GM12878 (cell line): ENCODE results near the gene SGIP1. TPM values are rescaled to one million over a fixed set of nuclear protein-coding genes. Genes with fewer than 3 reads are reported as not detected.

Experiments
- CHD2 ChIP-seq: IDR thresholded peaks from 2 replicates; pipeline ENCODE4 v1.6.1; 2011; ENCODE audit warnings: low read depth, low read length, improper control_type of control experiment, borderline replicate concordance
- HDAC2 ChIP-seq: fragments of 200-600 bp; sonication (generic); IDR thresholded peaks from 2 replicates; pipeline ENCODE4 v1.6.1; 2017
- RFX5 ChIP-seq: IDR thresholded peaks from 2 replicates; pipeline ENCODE4 v1.6.1; 2011; ENCODE audit warnings: low read depth, low read length, improper control_type of control experiment
- SMAD1 ChIP-seq: fragments of 450-650 bp; IDR thresholded peaks from 2 replicates; pipeline ENCODE4 v1.6.1; 2018; ENCODE audit warnings: mild to moderate bottlenecking, low read depth; ENCODE audit not compliant: partially characterized antibody
- SMARCA5 ChIP-seq: fragments of 450-650 bp; IDR thresholded peaks from 2 replicates; pipeline ENCODE4 v1.6.1; 2017; ENCODE audit warnings: mild to moderate bottlenecking
- SREBF2 ChIP-seq: IDR thresholded peaks from 2 replicates; pipeline ENCODE4 v1.6.1; 2012; ENCODE audit warnings: mild to moderate bottlenecking, low read length
- ZNF207 ChIP-seq: fragments of 450-650 bp; IDR thresholded peaks from 2 replicates; pipeline ENCODE4 v1.6.1; 2014; ENCODE audit warnings: antibody characterized with exemption, mild to moderate bottlenecking, borderline replicate concordance
- polyA plus RNA-seq, 11 experiments: library from polyadenylated mRNA; depleted of rRNA in 4 of 11; unstranded in 6 of 11; stranded (reverse) in 5 of 11; fragments of >200 nt; fragmentation: Nextera tagmentation in 4 of 11; fragmentation: Illumina TruSeq in 1 of 11; extraction: Ambion mirVana in 4 of 11; extraction: Trizol in 1 of 11; gene quantifications; 1 replicate in 1 of 11; 2 replicates in 10 of 11; pipeline versions ENCODE4 v1.2.1 to v1.2.3, GENCODE V29; 2011 to 2016; ENCODE audit warnings: inconsistent platforms in 2 of 11, missing spikeins in 2 of 11, low read depth in 1 of 11
- total RNA-seq, 4 experiments: library from RNA; depleted of rRNA in 3 of 4; stranded (reverse); fragments of >200 nt in 3 of 4; fragmentation: Illumina TruSeq in 1 of 4; extraction: Trizol in 1 of 4; gene quantifications; 2 replicates each; pipeline versions ENCODE4 v1.2.1 to v1.2.3, GENCODE V29; 2013 to 2021
- TF ChIP-seq, protein P1 (sequence below): fragments of 450-650 bp; IDR thresholded peaks from 2 replicates; pipeline ENCODE4 v1.6.1; 2017; ENCODE audit warnings: mild to moderate bottlenecking, moderate library complexity
- TF ChIP-seq, protein P2 (sequence below): IDR thresholded peaks from 2 replicates; pipeline ENCODE4 v1.6.1; 2012; ENCODE audit warnings: mild to moderate bottlenecking, low read depth, low read length

Gene SGIP1
- total and polyA plus RNA-seq, 10 of the 15 experiments (the other 5 are each of a cell fraction or from before 2014, with no cell fraction given) = 0.15 TPM; not detected in 9

DNA sequence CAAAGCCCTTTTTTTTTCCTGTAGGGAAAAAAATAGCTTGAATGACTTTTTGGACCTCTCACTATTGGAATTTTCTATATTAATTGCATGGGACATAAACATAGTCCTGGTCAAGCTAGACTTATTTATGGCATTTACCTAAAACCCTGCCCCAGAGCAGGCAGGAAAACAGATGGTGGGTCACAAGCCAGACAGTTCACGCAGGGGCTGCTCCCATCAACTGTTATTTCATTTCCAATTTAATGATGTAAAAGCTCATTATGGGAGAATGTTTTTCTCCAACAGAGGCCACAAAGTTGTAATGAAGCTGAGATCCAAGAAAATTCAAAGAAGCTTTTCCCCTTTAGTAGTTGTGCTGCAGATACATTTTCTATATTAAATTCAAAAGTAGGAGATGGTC lies 99.2 kb downstream of the SGIP1 start (continued):
- TF ChIP-seq, protein P1, sequence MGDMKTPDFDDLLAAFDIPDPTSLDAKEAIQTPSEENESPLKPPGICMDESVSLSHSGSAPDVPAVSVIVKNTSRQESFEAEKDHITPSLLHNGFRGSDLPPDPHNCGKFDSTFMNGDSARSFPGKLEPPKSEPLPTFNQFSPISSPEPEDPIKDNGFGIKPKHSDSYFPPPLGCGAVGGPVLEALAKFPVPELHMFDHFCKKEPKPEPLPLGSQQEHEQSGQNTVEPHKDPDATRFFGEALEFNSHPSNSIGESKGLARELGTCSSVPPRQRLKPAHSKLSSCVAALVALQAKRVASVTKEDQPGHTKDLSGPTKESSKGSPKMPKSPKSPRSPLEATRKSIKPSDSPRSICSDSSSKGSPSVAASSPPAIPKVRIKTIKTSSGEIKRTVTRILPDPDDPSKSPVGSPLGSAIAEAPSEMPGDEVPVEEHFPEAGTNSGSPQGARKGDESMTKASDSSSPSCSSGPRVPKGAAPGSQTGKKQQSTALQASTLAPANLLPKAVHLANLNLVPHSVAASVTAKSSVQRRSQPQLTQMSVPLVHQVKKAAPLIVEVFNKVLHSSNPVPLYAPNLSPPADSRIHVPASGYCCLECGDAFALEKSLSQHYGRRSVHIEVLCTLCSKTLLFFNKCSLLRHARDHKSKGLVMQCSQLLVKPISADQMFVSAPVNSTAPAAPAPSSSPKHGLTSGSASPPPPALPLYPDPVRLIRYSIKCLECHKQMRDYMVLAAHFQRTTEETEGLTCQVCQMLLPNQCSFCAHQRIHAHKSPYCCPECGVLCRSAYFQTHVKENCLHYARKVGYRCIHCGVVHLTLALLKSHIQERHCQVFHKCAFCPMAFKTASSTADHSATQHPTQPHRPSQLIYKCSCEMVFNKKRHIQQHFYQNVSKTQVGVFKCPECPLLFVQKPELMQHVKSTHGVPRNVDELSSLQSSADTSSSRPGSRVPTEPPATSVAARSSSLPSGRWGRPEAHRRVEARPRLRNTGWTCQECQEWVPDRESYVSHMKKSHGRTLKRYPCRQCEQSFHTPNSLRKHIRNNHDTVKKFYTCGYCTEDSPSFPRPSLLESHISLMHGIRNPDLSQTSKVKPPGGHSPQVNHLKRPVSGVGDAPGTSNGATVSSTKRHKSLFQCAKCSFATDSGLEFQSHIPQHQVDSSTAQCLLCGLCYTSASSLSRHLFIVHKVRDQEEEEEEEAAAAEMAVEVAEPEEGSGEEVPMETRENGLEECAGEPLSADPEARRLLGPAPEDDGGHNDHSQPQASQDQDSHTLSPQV = no peak
- TF ChIP-seq, protein P2, sequence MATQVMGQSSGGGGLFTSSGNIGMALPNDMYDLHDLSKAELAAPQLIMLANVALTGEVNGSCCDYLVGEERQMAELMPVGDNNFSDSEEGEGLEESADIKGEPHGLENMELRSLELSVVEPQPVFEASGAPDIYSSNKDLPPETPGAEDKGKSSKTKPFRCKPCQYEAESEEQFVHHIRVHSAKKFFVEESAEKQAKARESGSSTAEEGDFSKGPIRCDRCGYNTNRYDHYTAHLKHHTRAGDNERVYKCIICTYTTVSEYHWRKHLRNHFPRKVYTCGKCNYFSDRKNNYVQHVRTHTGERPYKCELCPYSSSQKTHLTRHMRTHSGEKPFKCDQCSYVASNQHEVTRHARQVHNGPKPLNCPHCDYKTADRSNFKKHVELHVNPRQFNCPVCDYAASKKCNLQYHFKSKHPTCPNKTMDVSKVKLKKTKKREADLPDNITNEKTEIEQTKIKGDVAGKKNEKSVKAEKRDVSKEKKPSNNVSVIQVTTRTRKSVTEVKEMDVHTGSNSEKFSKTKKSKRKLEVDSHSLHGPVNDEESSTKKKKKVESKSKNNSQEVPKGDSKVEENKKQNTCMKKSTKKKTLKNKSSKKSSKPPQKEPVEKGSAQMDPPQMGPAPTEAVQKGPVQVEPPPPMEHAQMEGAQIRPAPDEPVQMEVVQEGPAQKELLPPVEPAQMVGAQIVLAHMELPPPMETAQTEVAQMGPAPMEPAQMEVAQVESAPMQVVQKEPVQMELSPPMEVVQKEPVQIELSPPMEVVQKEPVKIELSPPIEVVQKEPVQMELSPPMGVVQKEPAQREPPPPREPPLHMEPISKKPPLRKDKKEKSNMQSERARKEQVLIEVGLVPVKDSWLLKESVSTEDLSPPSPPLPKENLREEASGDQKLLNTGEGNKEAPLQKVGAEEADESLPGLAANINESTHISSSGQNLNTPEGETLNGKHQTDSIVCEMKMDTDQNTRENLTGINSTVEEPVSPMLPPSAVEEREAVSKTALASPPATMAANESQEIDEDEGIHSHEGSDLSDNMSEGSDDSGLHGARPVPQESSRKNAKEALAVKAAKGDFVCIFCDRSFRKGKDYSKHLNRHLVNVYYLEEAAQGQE = no peak
- no peak for TF ChIP-seq CHD2
- no peak for TF ChIP-seq HDAC2
- no peak for TF ChIP-seq SMARCA5
- no peak for TF ChIP-seq SMAD1
- no peak for TF ChIP-seq ZNF207
- no peak for TF ChIP-seq SREBF2
- no peak for TF ChIP-seq RFX5
